Measurements from ENCODE around the gene OR56A4.

- no peak for TF ChIP-seq POLR2A (IDR thresholded peaks at IDR 0.05; ENCODE audit: low read length)
- no peak for TF ChIP-seq GATA1 (IDR thresholded peaks at IDR 0.05; ENCODE audit: low read depth, low read length)
Observed at GRCh38 chr11:6002202-6002699, 4.5 kb downstream of the OR56A4 start.
